ENCODE results near the gene UBE2I. TPM values are rescaled to one million over a fixed set of nuclear protein-coding genes. Genes with fewer than 3 reads are reported as not detected.

The UBE2I gene
- total RNA-seq, 1 experiment from 2014 or later: 198 TPM

- CTCF ChIA-PET: interaction anchor here (0.6 kb wide), 1 partner anchor 42 kb away, joined by 9 read pairs; no protein-coding TSS in a partner anchor
These were observed 30.1 kb upstream of the UBE2I start for GRCh38 chr16:1279081-1279944.

DNA sequence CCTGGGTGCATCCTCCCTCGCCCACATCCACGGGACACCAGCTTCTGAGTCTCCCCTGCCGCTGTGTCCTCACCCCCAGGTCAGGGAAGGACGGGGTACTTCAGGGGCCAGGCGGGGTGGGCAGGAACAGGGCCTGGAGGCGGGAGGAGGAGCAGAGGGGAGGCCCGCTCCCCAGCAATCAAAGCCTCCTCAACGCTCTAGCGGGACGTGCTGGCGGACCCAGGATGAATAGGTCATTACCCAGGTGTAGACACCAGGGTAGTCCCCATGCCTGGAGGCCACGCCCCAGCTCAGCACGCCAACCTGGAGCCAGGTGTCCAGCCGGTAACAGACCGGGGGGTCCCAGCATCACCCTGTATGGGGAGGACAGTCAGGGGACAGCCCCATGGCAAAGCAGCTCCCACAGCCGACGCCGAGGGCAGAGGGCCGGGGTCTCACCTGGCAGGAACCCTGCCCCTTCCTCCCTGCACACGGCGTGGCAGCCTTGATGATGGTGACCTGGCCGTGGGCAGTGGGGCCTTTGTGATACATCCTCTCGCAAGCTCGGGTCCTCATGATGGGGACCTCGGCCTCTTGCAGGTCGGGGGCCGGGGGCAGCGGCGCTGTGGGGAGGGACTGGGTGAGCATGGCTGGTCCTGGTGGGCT lies 29.4 kb upstream of the UBE2I start:
- intact Hi-C loops (cut with micrococcal nuclease; ENCODE audit: unreplicated experiment): no loop called here
- Histone ChIP-seq H3K4me3 (ENCODE audit: low read depth in 2 of 2, low read length in 2 of 2) (no peak overlapping the region), H3K9me3 (ENCODE audit: control insufficient read depth, insufficient read depth, low read depth, low read length) (no peaks in the 10 kb centered on the region), H3K36me3 (ENCODE audit: control insufficient read depth, insufficient read depth, low read length) (no peaks in the 10 kb centered on the region), H3K4me1 (ENCODE audit: control insufficient read depth, insufficient read depth, low read length) (peaks cover 9% of the 10 kb centered on the region), H3K27ac (ENCODE audit: low read length) (no peak overlapping the region), H3K27me3 (ENCODE audit: control insufficient read depth, insufficient read depth, low read length) (no peaks in the 10 kb centered on the region)
- TF ChIP-seq POLR2AphosphoS5 (IDR thresholded peaks at IDR 0.05; ENCODE audit: low read depth, low read length) (no peak), SIN3A (IDR thresholded peaks at IDR 0.05; ENCODE audit: borderline replicate concordance, insufficient read depth, low read depth, low read length) (no peak), CTCF (IDR thresholded peaks at IDR 0.05) (no peak), TCF7L2 (IDR thresholded peaks at IDR 0.05; ENCODE audit: low read depth, low read length) (no peak)
- TF ChIP-seq, protein P1, sequence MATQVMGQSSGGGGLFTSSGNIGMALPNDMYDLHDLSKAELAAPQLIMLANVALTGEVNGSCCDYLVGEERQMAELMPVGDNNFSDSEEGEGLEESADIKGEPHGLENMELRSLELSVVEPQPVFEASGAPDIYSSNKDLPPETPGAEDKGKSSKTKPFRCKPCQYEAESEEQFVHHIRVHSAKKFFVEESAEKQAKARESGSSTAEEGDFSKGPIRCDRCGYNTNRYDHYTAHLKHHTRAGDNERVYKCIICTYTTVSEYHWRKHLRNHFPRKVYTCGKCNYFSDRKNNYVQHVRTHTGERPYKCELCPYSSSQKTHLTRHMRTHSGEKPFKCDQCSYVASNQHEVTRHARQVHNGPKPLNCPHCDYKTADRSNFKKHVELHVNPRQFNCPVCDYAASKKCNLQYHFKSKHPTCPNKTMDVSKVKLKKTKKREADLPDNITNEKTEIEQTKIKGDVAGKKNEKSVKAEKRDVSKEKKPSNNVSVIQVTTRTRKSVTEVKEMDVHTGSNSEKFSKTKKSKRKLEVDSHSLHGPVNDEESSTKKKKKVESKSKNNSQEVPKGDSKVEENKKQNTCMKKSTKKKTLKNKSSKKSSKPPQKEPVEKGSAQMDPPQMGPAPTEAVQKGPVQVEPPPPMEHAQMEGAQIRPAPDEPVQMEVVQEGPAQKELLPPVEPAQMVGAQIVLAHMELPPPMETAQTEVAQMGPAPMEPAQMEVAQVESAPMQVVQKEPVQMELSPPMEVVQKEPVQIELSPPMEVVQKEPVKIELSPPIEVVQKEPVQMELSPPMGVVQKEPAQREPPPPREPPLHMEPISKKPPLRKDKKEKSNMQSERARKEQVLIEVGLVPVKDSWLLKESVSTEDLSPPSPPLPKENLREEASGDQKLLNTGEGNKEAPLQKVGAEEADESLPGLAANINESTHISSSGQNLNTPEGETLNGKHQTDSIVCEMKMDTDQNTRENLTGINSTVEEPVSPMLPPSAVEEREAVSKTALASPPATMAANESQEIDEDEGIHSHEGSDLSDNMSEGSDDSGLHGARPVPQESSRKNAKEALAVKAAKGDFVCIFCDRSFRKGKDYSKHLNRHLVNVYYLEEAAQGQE (IDR thresholded peaks at IDR 0.05; ENCODE audit: insufficient read depth in 1 of 2, low read depth in 2 of 2, low read length in 1 of 2): no peak
- CTCF ChIA-PET: interaction anchor here (0.6 to 0.7 kb wide), 2 partner anchors 17 to 41 kb away, joined by 3 to 9 read pairs; no protein-coding TSS in a partner anchor
- POLR2A ChIA-PET: interaction anchor here (0.5 to 0.7 kb wide), 2 partner anchors 206 to 937 kb away, joined by 3 read pairs; no protein-coding TSS in a partner anchor
- in situ Hi-C loops (cut with HindIII; ENCODE audit: low pct_unique_long_range_greater_than_20kb, low sequenced_read_pairs): no loop called here
- no TSS peak for BruUV-seq (replicated peaks)
- ATAC-seq (no peak), DNase-seq (ENCODE audit: low read depth, low spot score) (no peak)

More at GRCh38 chr16:1279081-1279944, 30.1 kb upstream of the UBE2I start:
- H3K9me3 ChIP-seq (ENCODE audit: control insufficient read depth, insufficient read depth, low read depth, low read length): no peaks in the 10 kb centered on the region
- H3K4me1 ChIP-seq (ENCODE audit: control insufficient read depth, insufficient read depth, low read length): peaks cover 9% of the 10 kb centered on the region
- intact Hi-C loops (cut with micrococcal nuclease; ENCODE audit: unreplicated experiment) (no loop called here), in situ Hi-C loops (cut with HindIII; ENCODE audit: low pct_unique_long_range_greater_than_20kb, low sequenced_read_pairs) (no loop called here)
- H3K36me3 ChIP-seq (ENCODE audit: control insufficient read depth, insufficient read depth, low read length): no peaks in the 10 kb centered on the region
- ATAC-seq (no peak), DNase-seq (ENCODE audit: low read depth, low spot score) (no peak)
- no TSS peak for BruUV-seq (replicated peaks)
- 0 out of 2 replicates have a peak overlapping the region, but pooled peaks have one; percentile 4 for H3K27ac ChIP-seq (ENCODE audit: low read length)
- H3K27me3 ChIP-seq (ENCODE audit: control insufficient read depth, insufficient read depth, low read length): no peaks in the 10 kb centered on the region
- POLR2A ChIA-PET: no interaction called here
- no peak overlapping the region for H3K4me3 ChIP-seq (ENCODE audit: low read depth in 2 of 2, low read length in 2 of 2)
- TF ChIP-seq CTCF (IDR thresholded peaks at IDR 0.05) (no peak), SIN3A (IDR thresholded peaks at IDR 0.05; ENCODE audit: borderline replicate concordance, insufficient read depth, low read depth, low read length) (no peak)
